GM18505 (cell line): Measurements from ENCODE around the gene ALDH3A1.

Experiments
- ATAC-seq: cut with Tn5 transposase; IDR thresholded peaks from one replicate; pipeline ENCODE4 v1.9.1; 2021; ENCODE audit not compliant: unreplicated experiment
- POLR2A ChIP-seq: IDR thresholded peaks from 4 replicates; pipeline ENCODE4 v1.6.1; 2011; ENCODE audit warnings: borderline replicate concordance; ENCODE audit not compliant: insufficient read depth, insufficient read length; ENCODE audit errors: extremely low read depth

The ALDH3A1 gene

GRCh38 chr17:19725486-19725885 is 22.6 kb downstream of the ALDH3A1 start:
- ATAC-seq, result no peak
- TF ChIP-seq POLR2A, result no peak

- no peak for ATAC-seq
- TF ChIP-seq POLR2A, result no peak
Measured at GRCh38 chr17:19724501-19725420, 23.3 kb downstream of the ALDH3A1 start.

- no peak for TF ChIP-seq POLR2A
- no peak for ATAC-seq
Measured at GRCh38 chr17:19723964-19724363, 24.1 kb downstream of the ALDH3A1 start.

- no peak for TF ChIP-seq POLR2A
- no peak for ATAC-seq
Measured at GRCh38 chr17:19720631-19721426, 27.3 kb downstream of the ALDH3A1 start.

GRCh38 chr17:19720210-19720475 is 28.0 kb downstream of the ALDH3A1 start:
- no peak for ATAC-seq
- TF ChIP-seq POLR2A, result no peak

- TF ChIP-seq POLR2A, result no peak
- no peak for ATAC-seq
Measured at GRCh38 chr17:19719355-19720209, 28.5 kb downstream of the ALDH3A1 start.

- TF ChIP-seq POLR2A, result no peak
- no peak for ATAC-seq
Measured at GRCh38 chr17:19718613-19719354, 29.3 kb downstream of the ALDH3A1 start.

GRCh38 chr17:19718041-19718612 is 30.0 kb downstream of the ALDH3A1 start:
- TF ChIP-seq POLR2A, result no peak
- ATAC-seq, result no peak

- no peak for TF ChIP-seq POLR2A
- ATAC-seq, result no peak
Measured at GRCh38 chr17:19717411-19717908, 30.6 kb downstream of the ALDH3A1 start.

GRCh38 chr17:19717031-19717360 is 31.1 kb downstream of the ALDH3A1 start:
- no peak for ATAC-seq

GRCh38 chr17:19716108-19717030 is 31.7 kb downstream of the ALDH3A1 start, which contains the start of gene SLC47A2:
TSS of gene SLC47A2 (minus strand) at chr17:19716584. CDS start at chr17:19716555, 29 bp downstream.
- ATAC-seq, result no peak
- TF ChIP-seq POLR2A, result no peak

More at GRCh38 chr17:19717031-19717360, 31.1 kb downstream of the ALDH3A1 start:
- no peak for TF ChIP-seq POLR2A

- no peak for TF ChIP-seq POLR2A
- ATAC-seq, result no peak
Measured at GRCh38 chr17:19714542-19715411, 33.3 kb downstream of the ALDH3A1 start.
